ENCODE data around the gene CHKA.

Gene CHKA

DNA sequence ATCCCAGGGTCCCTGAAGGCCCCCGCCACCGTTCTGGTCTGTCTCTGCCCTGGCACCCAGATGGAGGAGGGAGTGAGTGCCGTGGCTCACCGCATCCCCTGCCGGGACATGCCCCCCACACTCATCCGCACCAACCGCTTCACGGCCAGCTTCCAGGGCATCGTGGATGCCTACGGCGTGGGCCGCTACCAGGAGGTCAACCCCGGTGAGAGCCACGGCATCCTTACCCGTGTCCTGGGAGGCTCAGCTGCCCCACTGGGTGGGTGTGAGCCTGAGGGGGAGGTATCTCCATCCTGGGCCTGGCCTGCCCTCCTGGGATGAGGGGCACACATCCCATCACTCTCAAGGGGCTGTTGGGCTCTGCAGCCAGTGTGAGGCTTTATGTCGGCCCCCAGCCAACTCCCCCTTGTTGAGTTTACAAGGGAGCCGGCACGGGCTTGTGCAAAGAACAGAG lies 76.3 kb downstream of the CHKA start:
- Histone ChIP-seq H3K9ac (ENCODE audit: low read depth, low read length) (no peak overlapping the region), H3K27me3 (ENCODE audit: control insufficient read depth, insufficient read depth, low read length) (no peaks in the 10 kb centered on the region), H3K4me2 (ENCODE audit: low read length) (no peak overlapping the region), H3K36me3 (ENCODE audit: insufficient read depth, low read length) (peaks cover 58% of the 10 kb centered on the region), H3K4me3 (ENCODE audit: low read length) (no peak overlapping the region), H3K9me3 (replicated peaks; ENCODE audit: low read length) (no peaks in the 10 kb centered on the region), H3K4me1 (ENCODE audit: control insufficient read depth, insufficient read depth, low read length) (peaks cover 27% of the 10 kb centered on the region)

DNA sequence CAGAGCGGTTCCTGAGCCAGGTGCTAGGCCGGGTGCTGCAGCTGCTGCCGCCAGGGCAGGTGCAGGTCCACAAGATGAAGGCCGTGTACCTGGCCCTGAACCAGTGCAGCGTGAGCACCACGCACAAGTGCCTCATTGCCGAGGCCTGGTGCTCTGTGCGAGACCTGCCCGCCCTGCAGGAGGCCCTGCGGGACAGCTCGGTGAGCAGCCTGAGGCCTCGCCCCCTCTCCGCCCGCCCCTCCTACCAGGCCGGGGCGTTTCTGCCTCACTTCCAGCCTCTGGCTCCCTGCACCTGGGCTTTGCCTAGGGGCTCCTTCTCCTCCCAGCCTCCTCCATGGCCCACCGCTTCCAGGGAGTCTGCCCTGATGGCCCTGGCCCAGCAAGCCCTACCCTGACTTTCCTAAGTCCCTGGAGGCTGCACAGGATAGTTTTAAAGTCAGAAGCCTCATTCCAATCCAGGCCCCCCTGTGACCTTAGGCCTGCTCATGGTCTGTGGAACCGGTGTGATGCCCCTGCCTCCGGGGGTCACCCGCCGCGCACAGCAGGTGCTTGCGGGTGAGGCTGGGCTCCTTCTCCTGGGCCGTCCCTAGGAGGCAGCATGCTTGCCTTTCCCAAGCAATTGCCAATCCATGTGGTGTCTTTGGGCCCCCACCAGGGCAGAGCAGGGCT lies 76.9 kb downstream of the CHKA start:
- Histone ChIP-seq H3K36me3 (ENCODE audit: insufficient read depth, low read length) (peaks cover 52% of the 10 kb centered on the region), H3K9ac (ENCODE audit: low read depth, low read length) (no peak overlapping the region), H3K4me2 (ENCODE audit: low read length) (no peak overlapping the region), H3K4me3 (ENCODE audit: low read length) (no peak overlapping the region), H3K9me3 (replicated peaks; ENCODE audit: low read length) (no peaks in the 10 kb centered on the region), H3K4me1 (ENCODE audit: control insufficient read depth, insufficient read depth, low read length) (peaks cover 32% of the 10 kb centered on the region), H3K27me3 (ENCODE audit: control insufficient read depth, insufficient read depth, low read length) (no peaks in the 10 kb centered on the region)

DNA sequence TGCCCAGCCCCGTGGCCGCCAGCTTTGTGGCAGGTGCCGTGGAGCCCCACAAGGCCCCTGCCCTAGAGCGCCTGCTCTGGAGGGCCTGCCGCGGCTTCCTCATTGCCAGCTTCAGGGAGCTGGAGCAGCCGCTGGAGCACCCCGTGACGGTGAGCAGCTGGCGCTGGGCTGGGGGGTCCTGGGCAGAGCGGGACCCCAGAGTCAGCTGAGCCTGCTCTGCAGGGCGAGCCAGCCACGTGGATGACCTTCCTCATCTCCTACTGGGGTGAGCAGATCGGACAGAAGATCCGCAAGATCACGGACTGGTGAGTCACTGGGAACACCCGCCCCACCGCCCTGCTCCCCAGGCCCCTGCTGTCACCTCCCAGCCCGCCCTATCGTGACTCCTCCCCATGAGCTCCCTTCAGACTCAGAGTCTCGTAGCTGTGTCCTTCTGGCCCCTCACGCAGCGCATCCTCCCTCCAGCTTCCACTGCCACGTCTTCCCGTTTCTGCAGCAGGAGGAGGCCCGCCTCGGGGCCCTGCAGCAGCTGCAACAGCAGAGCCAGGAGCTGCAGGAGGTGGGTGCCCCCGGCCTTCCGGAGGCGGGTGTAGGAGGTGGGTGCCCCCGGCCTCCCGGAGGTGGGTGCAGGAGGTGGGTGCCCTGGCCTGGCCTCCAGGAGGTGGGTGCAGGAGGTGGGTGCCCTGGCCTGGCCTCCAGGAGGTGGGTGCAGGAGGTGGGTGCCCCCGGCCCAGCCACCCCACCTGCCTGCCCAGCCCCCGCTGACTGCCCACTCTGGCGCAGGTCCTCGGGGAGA lies 77.6 kb downstream of the CHKA start:
- Histone ChIP-seq H3K36me3 (ENCODE audit: insufficient read depth, low read length) (peaks cover 44% of the 10 kb centered on the region), H3K9ac (ENCODE audit: low read depth, low read length) (peak overlapping the region; percentile 44)

DNA sequence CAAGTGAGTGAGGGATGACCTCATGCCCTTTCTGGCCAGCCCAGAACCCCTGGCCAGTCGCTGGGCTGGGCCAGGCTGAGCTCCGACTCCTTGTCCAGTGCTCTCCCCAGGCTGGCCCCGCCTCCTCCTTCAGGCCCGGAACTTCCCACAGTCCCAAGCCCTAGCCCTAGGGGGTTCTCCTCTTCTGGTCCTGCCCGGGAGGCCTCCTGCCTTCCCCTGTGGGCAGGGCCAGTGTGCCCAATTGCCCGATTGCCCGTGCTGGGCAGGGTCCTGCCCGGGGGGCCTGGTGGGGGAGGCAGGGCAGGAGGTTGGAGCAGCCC lies 78.2 kb downstream of the CHKA start:
- no peak overlapping the region for H3K4me3 ChIP-seq (ENCODE audit: low read length)
- peaks cover 41% of the 10 kb centered on the region for H3K36me3 ChIP-seq (ENCODE audit: insufficient read depth, low read length)
- H3K9ac ChIP-seq (ENCODE audit: low read depth, low read length) = peak overlapping the region; percentile 44
- H3K27me3 ChIP-seq (ENCODE audit: control insufficient read depth, insufficient read depth, low read length) = no peaks in the 10 kb centered on the region
- H3K4me2 ChIP-seq (ENCODE audit: low read length) = peak overlapping the region; percentile 72
- no peaks in the 10 kb centered on the region for H3K9me3 ChIP-seq (replicated peaks; ENCODE audit: low read length)
- H3K4me1 ChIP-seq (ENCODE audit: control insufficient read depth, insufficient read depth, low read length) = peaks cover 44% of the 10 kb centered on the region

More for the DNA sequence above, 77.6 kb downstream of the CHKA start:
- H3K4me2 ChIP-seq (ENCODE audit: low read length) = peak overlapping the region; percentile 72
- no peaks in the 10 kb centered on the region for H3K9me3 ChIP-seq (replicated peaks; ENCODE audit: low read length)
- H3K4me3 ChIP-seq (ENCODE audit: low read length) = peak overlapping the region; percentile 45
- H3K4me1 ChIP-seq (ENCODE audit: control insufficient read depth, insufficient read depth, low read length) = peaks cover 38% of the 10 kb centered on the region
- no peaks in the 10 kb centered on the region for H3K27me3 ChIP-seq (ENCODE audit: control insufficient read depth, insufficient read depth, low read length)

DNA sequence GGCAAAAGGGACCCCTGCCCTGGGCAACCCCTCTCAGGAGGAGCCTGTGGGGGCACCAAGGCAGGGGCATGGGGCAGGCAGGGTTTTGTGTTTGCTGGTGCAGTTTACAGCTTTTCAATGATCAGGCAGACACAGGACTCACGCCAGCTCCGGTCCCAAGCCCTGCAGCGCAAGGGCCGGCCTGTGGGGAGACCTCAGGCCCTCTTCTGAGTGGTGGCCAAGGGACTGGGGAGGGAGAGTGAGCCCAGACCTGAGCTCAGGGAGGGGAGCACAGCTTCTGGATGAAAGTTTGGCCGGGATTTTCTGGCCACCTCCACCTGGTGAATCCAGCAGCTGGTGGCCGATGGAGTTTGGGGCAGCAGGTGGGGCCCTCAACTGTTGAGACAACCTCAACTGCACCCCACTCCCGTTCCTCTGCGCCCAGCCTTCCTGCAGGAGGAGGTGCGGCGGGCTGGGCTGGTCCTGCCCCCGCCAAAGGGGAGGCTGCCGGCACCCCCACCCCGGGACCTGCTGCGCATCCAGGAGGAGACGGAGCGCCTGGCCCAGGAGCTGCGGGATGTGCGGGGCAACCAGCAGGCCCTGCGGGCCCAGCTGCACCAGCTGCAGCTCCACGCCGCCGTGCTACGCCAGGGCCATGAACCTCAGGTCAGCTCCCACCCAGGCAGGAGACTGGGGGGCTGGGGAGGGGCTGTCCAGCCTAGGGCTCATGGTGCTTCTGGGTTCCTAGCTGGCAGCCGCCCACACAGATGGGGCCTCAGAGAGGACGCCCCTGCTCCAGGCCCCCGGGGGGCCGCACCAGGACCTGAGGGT lies 78.8 kb downstream of the CHKA start:
- no peaks in the 10 kb centered on the region for H3K9me3 ChIP-seq (replicated peaks; ENCODE audit: low read length)
- H3K4me1 ChIP-seq (ENCODE audit: control insufficient read depth, insufficient read depth, low read length) = peaks cover 45% of the 10 kb centered on the region
- H3K36me3 ChIP-seq (ENCODE audit: insufficient read depth, low read length) = peaks cover 36% of the 10 kb centered on the region
- H3K4me3 ChIP-seq (ENCODE audit: low read length) = no peak overlapping the region
- peak overlapping the region; percentile 72 for H3K4me2 ChIP-seq (ENCODE audit: low read length)
- H3K9ac ChIP-seq (ENCODE audit: low read depth, low read length) = peak overlapping the region; percentile 44
- H3K27me3 ChIP-seq (ENCODE audit: control insufficient read depth, insufficient read depth, low read length) = no peaks in the 10 kb centered on the region

DNA sequence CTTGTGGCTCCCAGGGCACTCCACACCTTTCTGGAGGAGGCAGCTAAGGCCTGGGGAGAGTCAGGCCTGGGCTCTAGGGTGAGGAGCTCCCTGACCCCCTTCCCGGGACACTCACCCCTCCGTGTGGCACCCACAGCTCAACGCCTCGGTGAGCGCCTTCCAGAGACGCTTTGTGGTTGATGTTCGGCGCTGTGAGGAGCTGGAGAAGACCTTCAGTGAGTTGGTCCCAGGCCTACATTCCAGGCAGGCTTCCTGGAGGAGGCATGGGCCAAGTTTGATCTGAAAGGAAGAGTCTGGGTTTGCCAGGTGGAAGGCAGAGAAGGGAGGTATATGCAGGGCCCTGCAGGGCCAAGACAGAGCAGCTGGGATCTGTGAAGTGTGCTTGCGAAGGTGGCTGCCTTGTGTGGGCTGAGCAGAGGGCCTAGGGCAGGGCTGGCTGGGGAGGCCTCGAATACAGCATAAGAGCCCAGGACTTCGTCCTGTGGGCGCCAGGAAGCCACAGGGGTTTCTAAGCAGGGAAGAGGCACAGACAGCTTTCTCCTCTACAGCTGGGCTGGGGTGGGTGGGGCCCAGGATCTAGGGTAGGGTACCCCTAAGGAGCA lies 79.5 kb downstream of the CHKA start:
- Histone ChIP-seq H3K4me1 (ENCODE audit: control insufficient read depth, insufficient read depth, low read length) (peaks cover 50% of the 10 kb centered on the region), H3K27me3 (ENCODE audit: control insufficient read depth, insufficient read depth, low read length) (no peaks in the 10 kb centered on the region), H3K9ac (ENCODE audit: low read depth, low read length) (no peak overlapping the region), H3K4me2 (ENCODE audit: low read length) (peak overlapping the region; percentile 90), H3K9me3 (replicated peaks; ENCODE audit: low read length) (no peaks in the 10 kb centered on the region), H3K4me3 (ENCODE audit: low read length) (no peak overlapping the region), H3K36me3 (ENCODE audit: insufficient read depth, low read length) (peaks cover 32% of the 10 kb centered on the region)

DNA sequence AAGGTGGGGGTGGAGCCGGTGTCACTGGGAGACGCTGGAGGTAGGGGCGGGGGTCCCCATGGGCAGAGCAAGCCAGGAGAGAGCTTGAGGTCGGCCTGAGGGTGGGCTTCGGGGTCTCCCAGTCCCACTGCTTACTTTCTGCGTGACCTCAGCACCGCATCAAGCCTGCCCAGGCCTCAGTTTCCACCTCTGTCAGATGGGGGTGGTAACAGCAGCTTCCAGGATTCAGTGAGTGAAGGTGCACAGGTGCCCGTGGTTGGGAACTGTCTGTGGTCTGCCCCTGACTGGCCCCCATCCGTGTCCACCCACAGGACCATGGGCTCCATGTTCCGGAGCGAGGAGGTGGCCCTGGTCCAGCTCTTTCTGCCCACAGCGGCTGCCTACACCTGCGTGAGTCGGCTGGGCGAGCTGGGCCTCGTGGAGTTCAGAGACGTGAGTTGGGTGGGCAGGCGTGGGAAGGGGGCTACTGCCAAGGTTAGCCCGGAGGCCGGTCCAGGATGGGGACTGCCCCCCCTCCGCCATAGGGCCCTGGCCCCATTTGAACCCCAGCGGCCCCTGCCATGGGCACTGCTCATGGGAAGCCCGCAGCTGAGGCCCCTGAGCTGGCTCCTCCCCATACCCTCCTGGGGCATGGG lies 80.1 kb downstream of the CHKA start:
- H3K4me3 ChIP-seq (ENCODE audit: low read length) = peak overlapping the region; percentile 91
- H3K36me3 ChIP-seq (ENCODE audit: insufficient read depth, low read length) = peaks cover 30% of the 10 kb centered on the region
- H3K4me1 ChIP-seq (ENCODE audit: control insufficient read depth, insufficient read depth, low read length) = peaks cover 52% of the 10 kb centered on the region
- no peaks in the 10 kb centered on the region for H3K9me3 ChIP-seq (replicated peaks; ENCODE audit: low read length)
- peak overlapping the region; percentile 90 for H3K4me2 ChIP-seq (ENCODE audit: low read length)
- no peaks in the 10 kb centered on the region for H3K27me3 ChIP-seq (ENCODE audit: control insufficient read depth, insufficient read depth, low read length)
- peak overlapping the region; percentile 89 for H3K9ac ChIP-seq (ENCODE audit: low read depth, low read length)

DNA sequence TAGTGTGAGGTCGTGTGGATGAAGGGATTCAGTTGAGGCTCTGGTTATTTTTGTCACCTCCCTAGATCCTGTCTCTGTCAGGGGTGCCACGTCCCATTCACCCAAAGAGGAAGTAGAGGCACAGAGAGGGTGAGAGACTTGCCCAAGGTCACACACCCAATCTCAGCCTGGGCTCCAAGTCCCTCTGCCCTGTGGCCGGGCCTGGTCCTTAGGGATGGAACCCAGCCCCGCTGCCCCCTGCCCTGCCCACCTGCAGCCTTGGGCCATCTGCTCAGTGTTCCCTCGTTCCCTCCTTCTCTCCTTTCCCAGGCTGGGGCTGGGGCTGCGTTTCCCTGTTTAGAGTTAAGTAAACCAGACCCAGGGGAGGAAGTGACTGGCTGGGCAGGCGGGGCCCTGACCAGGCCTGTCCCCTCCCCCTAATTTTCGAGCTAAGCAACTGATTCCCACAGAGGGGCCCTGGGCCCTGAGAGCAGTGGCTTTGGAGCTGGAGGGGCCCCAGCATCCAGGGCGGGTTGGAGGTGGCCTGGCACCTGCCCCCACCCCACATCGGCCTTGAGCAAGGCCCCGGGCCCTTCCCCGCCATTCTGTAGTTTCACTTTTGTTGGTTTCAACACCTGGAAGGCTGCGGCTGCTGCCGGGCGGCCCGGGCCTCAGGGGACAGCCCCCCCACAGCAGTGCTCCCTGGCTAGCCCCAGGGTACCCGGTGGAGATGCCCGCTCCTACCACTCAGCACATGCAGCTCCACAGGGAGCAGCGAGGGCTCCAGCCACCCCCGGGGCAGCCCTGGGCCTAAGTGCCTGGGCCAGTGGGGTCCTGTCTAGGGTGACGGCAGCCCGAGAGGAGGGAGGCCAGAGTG lies 80.9 kb downstream of the CHKA start:
- Histone ChIP-seq H3K9ac (ENCODE audit: low read depth, low read length) (peak overlapping the region; percentile 89), H3K36me3 (ENCODE audit: insufficient read depth, low read length) (peaks cover 26% of the 10 kb centered on the region)

DNA sequence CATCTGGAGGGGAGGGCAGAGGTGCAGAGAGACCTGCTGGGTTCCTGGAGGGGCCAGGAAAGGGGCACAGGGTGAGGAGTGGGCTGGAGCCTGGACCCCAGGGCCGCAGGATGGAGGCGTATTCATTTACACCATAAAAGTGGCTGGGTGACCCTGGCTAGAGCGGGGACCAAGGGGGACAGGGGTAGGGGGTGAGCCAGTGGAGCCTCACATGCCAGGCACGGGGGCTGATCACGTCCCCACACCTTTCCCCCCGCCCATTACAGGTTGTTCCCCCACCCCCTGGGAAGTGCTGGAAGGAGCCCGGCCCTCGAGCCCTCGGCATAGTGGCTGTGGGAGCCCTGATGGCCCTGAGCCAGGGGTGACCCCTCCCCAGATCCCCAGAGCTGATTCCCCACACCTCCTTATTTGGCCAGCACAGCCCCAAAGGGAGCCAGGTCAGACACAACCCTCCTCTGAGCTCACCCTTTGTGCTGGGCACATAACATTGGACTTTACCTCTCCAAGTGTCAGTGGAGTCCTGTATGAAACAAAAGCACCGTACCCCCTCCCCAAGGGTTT lies 81.6 kb downstream of the CHKA start:
- peak overlapping the region; percentile 89 for H3K9ac ChIP-seq (ENCODE audit: low read depth, low read length)
- H3K9me3 ChIP-seq (replicated peaks; ENCODE audit: low read length) = no peaks in the 10 kb centered on the region
- H3K4me3 ChIP-seq (ENCODE audit: low read length) = peak overlapping the region; percentile 91
- peak overlapping the region; percentile 90 for H3K4me2 ChIP-seq (ENCODE audit: low read length)
- peaks cover 52% of the 10 kb centered on the region for H3K4me1 ChIP-seq (ENCODE audit: control insufficient read depth, insufficient read depth, low read length)
- H3K27me3 ChIP-seq (ENCODE audit: control insufficient read depth, insufficient read depth, low read length) = no peaks in the 10 kb centered on the region
- H3K36me3 ChIP-seq (ENCODE audit: insufficient read depth, low read length) = peaks cover 18% of the 10 kb centered on the region

More for the DNA sequence above, 80.9 kb downstream of the CHKA start:
- peaks cover 52% of the 10 kb centered on the region for H3K4me1 ChIP-seq (ENCODE audit: control insufficient read depth, insufficient read depth, low read length)
- H3K9me3 ChIP-seq (replicated peaks; ENCODE audit: low read length) = no peaks in the 10 kb centered on the region
- peak overlapping the region; percentile 91 for H3K4me3 ChIP-seq (ENCODE audit: low read length)
- H3K27me3 ChIP-seq (ENCODE audit: control insufficient read depth, insufficient read depth, low read length) = no peaks in the 10 kb centered on the region
- H3K4me2 ChIP-seq (ENCODE audit: low read length) = peak overlapping the region; percentile 90

Data from skeletal muscle satellite cell (primary cell).